ENCODE data around the gene SELENOV. TPM values are rescaled to one million over a fixed set of nuclear protein-coding genes. Genes with fewer than 3 reads are reported as not detected.

SELENOV gene
- total and polyA plus RNA-seq, 2 donors (not counting 1 experiment from before 2014, with no cell fraction given) = not detected

DNA sequence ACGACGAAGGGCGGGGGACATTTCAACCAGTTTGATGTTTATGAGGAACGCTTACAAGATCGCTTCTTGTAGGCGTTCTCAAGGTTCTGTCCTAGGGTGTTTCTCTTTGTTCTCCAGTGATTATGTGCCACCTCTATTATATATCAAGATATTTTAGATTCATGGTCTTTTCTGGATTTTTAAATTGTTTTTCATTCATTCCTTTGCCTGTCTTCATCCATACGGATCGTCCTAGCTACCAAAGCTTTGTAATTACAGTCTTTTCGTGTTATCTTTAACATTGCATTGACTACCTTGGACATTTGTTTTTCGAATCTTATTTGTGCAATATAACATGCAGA lies 25.4 kb downstream of the SELENOV start:
- H3K9ac ChIP-seq (ENCODE audit: insufficient read depth, low read length) = peak overlapping the region; percentile 24
- TF ChIP-seq, protein P1, sequence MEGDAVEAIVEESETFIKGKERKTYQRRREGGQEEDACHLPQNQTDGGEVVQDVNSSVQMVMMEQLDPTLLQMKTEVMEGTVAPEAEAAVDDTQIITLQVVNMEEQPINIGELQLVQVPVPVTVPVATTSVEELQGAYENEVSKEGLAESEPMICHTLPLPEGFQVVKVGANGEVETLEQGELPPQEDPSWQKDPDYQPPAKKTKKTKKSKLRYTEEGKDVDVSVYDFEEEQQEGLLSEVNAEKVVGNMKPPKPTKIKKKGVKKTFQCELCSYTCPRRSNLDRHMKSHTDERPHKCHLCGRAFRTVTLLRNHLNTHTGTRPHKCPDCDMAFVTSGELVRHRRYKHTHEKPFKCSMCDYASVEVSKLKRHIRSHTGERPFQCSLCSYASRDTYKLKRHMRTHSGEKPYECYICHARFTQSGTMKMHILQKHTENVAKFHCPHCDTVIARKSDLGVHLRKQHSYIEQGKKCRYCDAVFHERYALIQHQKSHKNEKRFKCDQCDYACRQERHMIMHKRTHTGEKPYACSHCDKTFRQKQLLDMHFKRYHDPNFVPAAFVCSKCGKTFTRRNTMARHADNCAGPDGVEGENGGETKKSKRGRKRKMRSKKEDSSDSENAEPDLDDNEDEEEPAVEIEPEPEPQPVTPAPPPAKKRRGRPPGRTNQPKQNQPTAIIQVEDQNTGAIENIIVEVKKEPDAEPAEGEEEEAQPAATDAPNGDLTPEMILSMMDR (conservative IDR thresholded peaks at IDR 0.05 in 1 of 2, IDR thresholded peaks at IDR 0.05 in 1 of 2; ENCODE audit: low read depth in 1 of 2, low read length in 2 of 2) = no peak
- TF ChIP-seq EZH2 (IDR thresholded peaks at IDR 0.05; ENCODE audit: low read length, missing control alignments) = no peak
- peaks cover 5% of the 10 kb centered on the region for H3K4me1 ChIP-seq (ENCODE audit: control insufficient read depth, extremely low read depth, insufficient read depth, low read length)
- no peak for DNase-seq (ENCODE audit: low read depth in 2 of 2)
- peaks cover 7% of the 10 kb centered on the region for H3K27me3 ChIP-seq (ENCODE audit: control insufficient read depth, insufficient read depth, low read length)
- no peaks in the 10 kb centered on the region for H3K36me3 ChIP-seq (ENCODE audit: control insufficient read depth, insufficient read depth, low read length)
- H3K9me3 ChIP-seq (ENCODE audit: control insufficient read depth, insufficient read depth, low read depth, low read length) = no peaks in the 10 kb centered on the region
- no peaks in the 10 kb centered on the region for H4K20me1 ChIP-seq (ENCODE audit: control insufficient read depth, extremely low read depth, insufficient read depth, low read length)
- peaks cover 13% of the 10 kb centered on the region for H3K79me2 ChIP-seq (ENCODE audit: control insufficient read depth, insufficient read depth, low read length)
- peak overlapping the region; percentile 31 to 84 (median 40) for H3K4me3 ChIP-seq (replicated peaks in 1 of 4; ENCODE audit: control extremely low read depth in 1 of 4, insufficient read depth in 1 of 4, low read depth in 3 of 4, low read length in 4 of 4)
- peak overlapping the region; percentile 85 for H2AFZ ChIP-seq (ENCODE audit: low read length)
- peak overlapping the region; percentile 79 for H3K4me2 ChIP-seq (ENCODE audit: extremely low read depth, insufficient read depth, low read length)
- H3K27ac ChIP-seq (ENCODE audit: insufficient read depth, low read length) = no peak overlapping the region

- no peak overlapping the region for H3K9ac ChIP-seq (ENCODE audit: insufficient read depth, low read length)
Observed at GRCh38 chr19:39542206-39542605, 27.3 kb downstream of the SELENOV start.

GRCh38 chr19:39543477-39543857 lies 28.5 kb downstream of the SELENOV start:
- Histone ChIP-seq H3K27ac (ENCODE audit: insufficient read depth, low read length) (no peak overlapping the region), H3K4me3 (replicated peaks in 1 of 4; ENCODE audit: control extremely low read depth in 1 of 4, insufficient read depth in 1 of 4, low read depth in 3 of 4, low read length in 4 of 4) (no peak overlapping the region), H3K9ac (ENCODE audit: insufficient read depth, low read length) (no peak overlapping the region), H3K36me3 (ENCODE audit: control insufficient read depth, insufficient read depth, low read length) (no peaks in the 10 kb centered on the region), H3K4me2 (ENCODE audit: extremely low read depth, insufficient read depth, low read length) (no peak overlapping the region), H4K20me1 (ENCODE audit: control insufficient read depth, extremely low read depth, insufficient read depth, low read length) (no peaks in the 10 kb centered on the region), H2AFZ (ENCODE audit: low read length) (no peak overlapping the region), H3K27me3 (ENCODE audit: control insufficient read depth, insufficient read depth, low read length) (peaks cover 13% of the 10 kb centered on the region), H3K4me1 (ENCODE audit: control insufficient read depth, extremely low read depth, insufficient read depth, low read length) (peaks cover 3% of the 10 kb centered on the region), H3K79me2 (ENCODE audit: control insufficient read depth, insufficient read depth, low read length) (peaks cover 10% of the 10 kb centered on the region), H3K9me3 (ENCODE audit: control insufficient read depth, insufficient read depth, low read depth, low read length) (no peaks in the 10 kb centered on the region)
- no peak for DNase-seq (ENCODE audit: low read depth in 2 of 2)
- TF ChIP-seq EZH2 (IDR thresholded peaks at IDR 0.05; ENCODE audit: low read length, missing control alignments) = no peak
- TF ChIP-seq, protein P1 (conservative IDR thresholded peaks at IDR 0.05 in 1 of 2, IDR thresholded peaks at IDR 0.05 in 1 of 2; ENCODE audit: low read depth in 1 of 2, low read length in 2 of 2) = no peak

More at GRCh38 chr19:39542206-39542605, 27.3 kb downstream of the SELENOV start:
- no peak for DNase-seq (ENCODE audit: low read depth in 2 of 2)
- Histone ChIP-seq H3K9me3 (ENCODE audit: control insufficient read depth, insufficient read depth, low read depth, low read length) (no peaks in the 10 kb centered on the region), H3K27ac (ENCODE audit: insufficient read depth, low read length) (no peak overlapping the region), H3K27me3 (ENCODE audit: control insufficient read depth, insufficient read depth, low read length) (peaks cover 13% of the 10 kb centered on the region), H3K79me2 (ENCODE audit: control insufficient read depth, insufficient read depth, low read length) (peaks cover 13% of the 10 kb centered on the region), H3K4me3 (replicated peaks in 1 of 4; ENCODE audit: control extremely low read depth in 1 of 4, insufficient read depth in 1 of 4, low read depth in 3 of 4, low read length in 4 of 4) (no peak overlapping the region), H4K20me1 (ENCODE audit: control insufficient read depth, extremely low read depth, insufficient read depth, low read length) (no peaks in the 10 kb centered on the region), H3K4me2 (ENCODE audit: extremely low read depth, insufficient read depth, low read length) (no peak overlapping the region), H2AFZ (ENCODE audit: low read length) (no peak overlapping the region), H3K36me3 (ENCODE audit: control insufficient read depth, insufficient read depth, low read length) (no peaks in the 10 kb centered on the region), H3K4me1 (ENCODE audit: control insufficient read depth, extremely low read depth, insufficient read depth, low read length) (peaks cover 5% of the 10 kb centered on the region)
- TF ChIP-seq, protein P1 (conservative IDR thresholded peaks at IDR 0.05 in 1 of 2, IDR thresholded peaks at IDR 0.05 in 1 of 2; ENCODE audit: low read depth in 1 of 2, low read length in 2 of 2) = no peak
- no peak for TF ChIP-seq EZH2 (IDR thresholded peaks at IDR 0.05; ENCODE audit: low read length, missing control alignments)

Data from fibroblast of lung (primary cell).